Stimulated activated CD8-positive, alpha-beta memory T cell treated with anti-CD3 and anti-CD28 coated beads, Interleukin-4, amount 100 ng/mL, for 24 hours (primary cell): ENCODE results near the gene LINGO1.

Experiments
- DNase-seq: peaks from one replicate; pipeline ENCODE4 v3.0.0-alpha.2; 2020; ENCODE audit warnings: low read depth

The LINGO1 gene

DNA sequence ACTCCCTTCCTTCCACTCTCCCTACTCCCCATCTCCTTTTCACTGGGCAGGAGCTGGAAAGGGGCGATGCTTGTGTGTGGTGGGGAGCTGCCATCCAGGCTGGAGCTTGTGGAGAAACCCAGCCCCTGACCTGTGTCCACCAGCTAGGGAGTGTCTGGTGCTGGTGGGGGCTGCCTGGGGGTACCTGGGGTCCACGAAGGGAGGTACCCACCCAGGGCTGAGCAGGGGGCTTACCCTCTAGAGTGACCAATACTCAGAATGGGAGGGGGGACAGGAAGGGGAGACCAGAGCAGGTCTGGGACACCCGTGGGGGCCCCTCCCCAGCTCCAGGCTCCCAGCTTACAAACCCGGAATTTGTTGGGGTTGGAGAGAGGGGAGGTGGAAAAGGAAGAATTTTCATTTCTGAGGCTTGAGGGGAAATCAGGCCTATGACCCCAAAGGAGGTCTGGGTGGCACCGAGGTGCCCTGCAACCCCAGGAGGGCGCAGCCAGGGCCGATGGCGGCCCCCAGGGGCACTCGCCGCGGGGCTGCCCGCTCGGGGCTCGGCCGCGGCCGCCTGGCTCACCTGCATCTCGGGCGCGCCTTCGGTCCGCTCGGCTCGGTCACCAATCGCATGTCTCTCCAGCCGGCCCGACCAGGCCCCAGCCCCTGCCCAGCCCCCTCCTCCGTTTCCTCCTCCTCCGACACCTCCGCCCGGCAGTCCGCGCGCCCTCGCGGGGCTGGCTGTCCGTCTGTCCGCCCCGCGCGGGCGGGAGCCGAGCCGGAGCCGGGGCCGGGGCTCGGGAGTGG is 773 bp downstream of the LINGO1 start:
- DNase-seq, result no peak

DNA sequence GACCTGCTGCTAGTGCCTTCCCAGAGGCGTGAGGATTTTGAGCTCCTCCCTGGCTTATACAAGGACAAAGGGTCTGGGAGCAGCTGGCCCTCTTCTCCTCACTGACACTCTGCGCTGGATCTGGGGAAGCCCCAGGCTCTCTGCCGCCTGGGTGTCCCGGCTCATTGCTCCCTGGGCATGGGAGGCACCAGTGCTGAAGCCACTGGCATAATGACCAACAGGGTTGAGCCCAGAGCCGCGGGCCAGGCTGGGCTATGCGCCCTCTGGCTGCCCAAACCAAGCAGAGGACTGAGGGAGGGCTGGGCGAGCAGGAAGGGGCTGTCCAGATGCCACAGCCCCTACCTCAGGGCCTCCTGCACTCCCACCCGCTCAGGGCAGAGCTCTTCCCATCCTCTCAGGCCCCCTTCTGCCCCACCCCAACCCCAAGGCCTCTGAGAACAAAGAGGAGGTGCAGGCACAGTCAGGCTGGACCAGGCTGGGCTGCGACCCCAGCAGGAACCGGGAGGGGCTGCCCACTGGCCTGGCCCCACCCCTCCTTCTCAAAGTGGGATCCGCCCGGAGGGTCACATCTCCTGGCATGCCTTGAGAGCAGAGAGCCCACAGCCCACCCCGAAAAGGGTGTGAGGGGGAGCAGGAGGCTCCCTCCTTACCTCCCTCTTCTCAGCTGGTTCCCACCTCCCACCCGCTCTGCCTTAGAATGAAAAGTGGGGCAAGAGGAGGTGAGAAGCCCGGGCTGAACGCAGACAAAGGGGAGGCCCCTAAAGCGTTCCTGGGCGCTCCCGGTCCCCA is 1.6 kb downstream of the LINGO1 start:
- no peak for DNase-seq

DNA sequence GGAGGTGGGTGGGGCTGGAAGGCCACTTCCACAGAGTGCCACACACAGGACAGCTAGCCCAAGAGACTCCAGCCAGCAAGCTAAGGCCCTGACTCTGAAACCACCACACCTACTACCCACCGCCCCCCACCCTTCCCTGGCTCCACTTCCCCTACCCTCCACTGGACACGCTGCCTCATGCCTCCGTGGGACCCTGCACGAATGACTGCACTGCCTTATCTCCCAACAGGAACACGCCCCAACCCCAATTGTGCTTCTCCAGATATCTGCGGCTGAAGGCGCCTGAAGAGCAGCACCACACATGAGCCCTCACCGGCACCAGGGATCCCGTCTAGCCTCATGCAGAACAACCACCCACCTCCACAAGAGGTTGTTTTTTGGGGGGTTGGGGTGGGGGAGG is 2.7 kb downstream of the LINGO1 start:
- DNase-seq, result no peak

DNA sequence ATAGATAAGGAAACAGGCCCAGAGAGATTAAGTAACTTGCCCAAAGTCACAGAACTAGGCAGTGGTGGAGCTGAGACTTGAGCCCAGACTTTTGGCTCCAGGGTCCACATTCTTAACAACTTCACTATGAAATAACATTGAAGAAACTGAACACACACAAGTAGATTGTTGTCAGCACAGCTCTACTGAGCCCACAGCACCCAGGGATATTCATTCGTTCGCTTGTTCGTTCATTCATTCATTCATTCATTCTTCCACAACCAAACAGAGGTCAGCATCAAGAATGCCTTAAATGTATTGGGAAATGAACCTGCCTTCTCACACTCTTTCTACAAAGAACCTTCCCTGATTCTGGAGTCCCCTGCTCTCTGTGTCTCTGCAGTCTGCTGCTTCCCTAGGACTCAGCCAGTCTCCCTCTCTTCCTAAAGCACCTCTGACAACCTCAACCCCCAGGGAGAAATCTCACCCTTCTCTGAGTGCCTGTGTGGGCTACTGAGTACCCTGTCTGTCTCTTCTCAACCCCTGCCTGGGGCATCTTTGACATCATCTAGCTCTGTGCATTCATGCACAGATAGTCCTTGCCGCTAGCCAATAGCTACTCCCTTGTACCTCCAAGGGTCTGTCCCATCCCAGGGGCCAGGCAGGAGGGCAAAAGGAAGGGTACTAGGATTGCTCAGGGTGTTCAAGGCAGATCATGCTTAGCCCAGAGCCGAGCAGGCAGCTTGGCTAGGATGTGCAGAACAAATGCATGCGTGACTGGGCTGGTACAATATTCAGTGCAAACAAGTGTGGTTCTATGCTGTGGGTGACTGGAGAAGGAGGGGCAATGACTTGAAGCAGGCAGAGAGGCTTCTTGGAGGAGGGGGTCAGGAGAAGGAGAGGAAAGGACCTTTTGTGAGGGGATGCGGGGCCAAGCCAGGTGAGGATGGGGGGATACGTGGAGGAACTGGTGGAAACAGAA is 3.4 kb downstream of the LINGO1 start:
- no peak for DNase-seq

DNA sequence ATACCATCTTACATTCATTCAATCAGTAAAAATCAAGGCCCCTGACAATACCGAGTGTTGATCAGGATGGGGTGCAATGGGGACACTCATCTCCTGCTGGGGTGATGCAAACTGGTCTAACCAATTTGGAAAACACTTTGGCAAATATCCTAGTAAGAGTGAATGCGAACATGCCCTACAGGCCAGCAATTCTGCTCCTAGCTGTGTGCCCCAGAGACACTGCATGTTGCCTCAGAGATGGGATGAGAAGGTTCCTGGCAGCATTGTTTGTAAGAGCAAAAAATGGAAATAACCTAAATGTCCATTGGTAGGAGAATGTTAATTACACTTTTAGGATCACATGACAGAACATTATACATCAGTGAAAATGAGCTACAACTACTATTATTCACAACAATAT is 4.7 kb downstream of the LINGO1 start:
- no peak for DNase-seq

DNA sequence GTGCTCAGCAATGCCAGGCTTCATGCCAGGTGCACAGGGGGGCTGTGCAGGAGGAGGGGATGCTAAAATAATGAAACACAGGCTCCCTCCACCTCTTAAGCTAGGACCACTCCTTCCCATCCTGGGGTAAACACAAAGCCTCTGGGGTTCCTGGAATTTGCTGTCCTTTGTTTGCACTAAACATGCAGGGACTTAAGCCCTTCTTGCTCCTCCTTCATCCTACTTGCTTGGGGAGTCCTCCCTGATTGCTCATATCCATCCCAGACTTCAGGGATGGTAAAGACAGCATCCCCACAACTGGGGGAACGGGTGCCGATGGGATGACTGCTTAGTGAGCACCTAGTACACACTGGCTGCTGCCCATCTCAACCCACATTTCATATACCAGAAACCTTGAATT is 5.1 kb downstream of the LINGO1 start:
- no peak for DNase-seq

DNA sequence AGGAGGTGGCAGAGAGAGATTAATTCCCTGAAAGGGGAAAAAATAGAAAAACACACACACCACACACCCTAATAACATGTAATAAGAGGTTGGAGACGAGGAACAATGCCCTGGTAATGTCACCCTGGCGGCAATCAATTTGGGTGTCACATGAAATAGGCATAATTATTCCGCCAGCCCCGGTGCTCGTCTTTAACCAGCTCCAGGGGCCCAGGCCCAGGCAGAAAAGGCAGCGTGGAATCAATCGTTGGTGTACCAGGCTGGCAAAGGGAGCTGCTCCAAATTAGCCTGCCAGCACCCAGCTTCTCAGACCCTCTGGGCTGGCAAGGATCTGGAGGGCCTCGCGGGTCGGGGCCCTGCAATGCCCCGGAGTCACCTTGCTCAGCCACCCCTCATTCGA is 5.6 kb downstream of the LINGO1 start:
- DNase-seq, result no peak

DNA sequence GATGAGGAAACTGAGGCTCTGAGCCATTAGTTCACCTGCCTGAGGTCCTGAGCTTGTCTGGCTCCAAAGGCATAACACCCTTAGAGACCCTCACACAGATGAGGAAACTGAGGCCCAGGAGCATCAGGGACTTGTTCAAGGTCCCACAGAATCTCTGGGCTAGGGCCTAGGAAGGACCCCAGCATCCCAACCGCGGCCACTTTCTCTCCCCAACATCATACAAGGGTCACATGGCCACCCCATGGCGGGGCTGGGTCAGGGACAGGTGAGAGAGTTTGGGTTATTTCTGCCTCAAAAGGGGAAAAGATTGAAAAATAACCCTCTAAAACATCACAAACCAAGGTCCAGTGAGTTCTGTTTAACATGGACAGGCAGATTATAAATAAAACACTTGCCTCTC is 6.7 kb downstream of the LINGO1 start:
- DNase-seq, result no peak

DNA sequence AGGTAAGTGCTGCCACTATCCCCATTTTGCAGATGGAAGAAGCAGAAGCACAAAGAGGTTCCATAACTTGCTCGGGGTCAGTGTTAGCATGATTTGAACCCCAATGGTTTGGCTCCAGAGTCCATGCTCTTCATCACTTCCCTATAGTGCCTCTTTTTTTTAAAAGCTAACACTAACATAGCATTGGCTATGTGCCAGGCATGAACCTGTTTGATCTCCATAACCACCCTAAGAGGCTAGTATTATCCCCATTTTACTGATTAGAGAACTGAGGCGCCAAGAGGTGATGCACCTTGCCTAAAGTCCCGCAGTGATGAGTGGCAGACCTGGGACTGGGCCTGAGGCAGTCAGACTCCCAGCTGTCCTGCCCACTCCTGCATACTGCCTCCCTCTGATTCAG is 7.3 kb downstream of the LINGO1 start:
- DNase-seq, result no peak

DNA sequence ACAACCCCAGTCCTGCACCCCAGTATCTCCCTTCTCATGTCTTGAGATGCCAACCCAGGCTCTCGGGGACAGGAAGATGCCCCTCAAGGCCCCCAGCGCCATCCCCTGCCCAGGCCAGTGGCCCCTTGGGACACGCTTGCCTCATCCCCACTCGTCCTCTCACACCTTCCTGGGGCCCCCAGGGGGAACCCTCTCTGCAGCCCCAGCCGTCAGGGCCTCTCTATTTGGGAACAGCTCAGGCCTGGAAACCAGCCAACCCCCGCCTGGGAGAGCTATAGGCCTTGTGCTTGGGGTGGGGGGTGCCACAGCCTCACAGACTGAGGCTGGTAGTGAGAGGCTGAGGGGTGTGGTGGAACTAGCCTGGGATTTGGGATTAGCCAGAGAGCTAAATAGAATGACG is 7.8 kb downstream of the LINGO1 start:
- DNase-seq, result no peak

DNA sequence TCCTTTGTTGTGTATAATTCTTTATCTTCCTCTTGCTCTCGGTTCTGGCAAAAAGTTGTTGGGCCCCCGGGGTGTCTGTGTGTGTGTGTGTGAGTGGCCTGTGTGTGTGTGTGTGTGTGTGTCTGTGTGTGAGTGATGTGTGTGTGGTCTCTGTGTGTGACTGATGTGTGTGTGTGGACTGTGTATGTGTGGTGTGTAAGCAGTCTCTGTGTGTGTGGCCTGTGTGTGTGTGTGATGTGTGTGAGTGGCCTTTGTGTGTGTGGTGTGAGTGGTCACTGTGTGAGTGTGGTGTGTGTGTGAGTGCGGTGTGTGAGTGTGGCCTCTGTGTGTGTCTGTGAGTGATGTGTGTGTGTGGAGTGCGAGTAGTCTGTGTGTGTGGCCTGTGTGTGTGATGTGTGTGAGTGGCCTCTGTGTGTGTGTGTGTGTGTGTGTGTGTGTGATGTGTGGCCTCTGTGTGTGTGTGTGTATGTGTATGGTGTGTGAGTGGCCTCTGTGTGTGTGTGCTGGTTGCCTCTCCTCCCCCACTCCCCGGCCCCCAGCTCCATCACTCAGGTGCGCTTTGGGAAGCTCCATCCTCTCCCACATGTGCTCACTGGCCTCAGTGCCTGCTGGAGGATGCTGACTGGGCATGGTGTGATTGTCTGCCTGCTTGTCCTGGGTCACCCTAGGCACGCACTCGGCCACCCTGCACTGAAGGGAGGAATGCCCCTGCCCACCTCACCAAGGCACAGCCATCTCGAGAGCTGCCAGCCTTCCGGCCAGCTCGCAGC is 8.8 kb downstream of the LINGO1 start:
- no peak for DNase-seq

DNA sequence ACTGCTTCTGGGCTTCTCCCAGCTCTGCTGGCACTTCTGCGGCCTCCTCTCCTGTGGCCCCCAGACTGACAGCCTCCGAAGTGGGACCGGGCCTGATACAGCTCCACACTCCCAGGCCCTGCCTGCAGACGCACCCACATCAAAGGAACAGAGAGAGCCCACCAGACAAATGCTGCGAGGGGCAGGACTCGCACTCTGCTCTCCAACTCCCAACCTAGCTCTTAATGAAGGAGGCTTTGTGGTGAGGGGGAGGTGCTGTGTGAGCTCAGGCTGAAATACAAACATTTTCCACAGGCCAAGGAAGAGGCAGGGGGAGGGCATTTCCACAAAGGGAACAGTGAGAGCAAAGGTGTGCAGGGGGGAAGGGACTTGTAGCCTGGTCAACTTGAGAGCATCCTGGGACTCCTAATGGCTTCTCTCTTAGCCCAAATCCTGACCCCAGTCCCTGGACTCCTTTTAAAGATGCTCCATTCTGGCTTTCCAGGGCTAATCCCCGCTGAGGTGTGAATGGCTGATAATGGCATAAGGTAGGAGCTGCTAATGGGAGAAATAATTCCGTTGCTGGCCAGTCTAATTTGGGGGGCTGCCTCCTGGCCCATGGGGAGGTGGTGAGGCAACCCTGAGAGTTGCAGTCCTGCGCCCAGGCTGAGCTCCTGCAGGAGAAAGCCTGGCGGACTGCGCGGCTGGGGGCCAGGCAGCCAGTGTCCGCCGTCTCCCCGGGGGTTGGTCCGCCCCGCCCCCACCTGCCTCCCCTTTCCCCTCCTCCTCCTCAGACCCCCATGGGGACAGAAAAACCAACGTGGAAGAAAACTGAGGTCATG is 9.6 kb downstream of the LINGO1 start:
- no peak for DNase-seq

DNA sequence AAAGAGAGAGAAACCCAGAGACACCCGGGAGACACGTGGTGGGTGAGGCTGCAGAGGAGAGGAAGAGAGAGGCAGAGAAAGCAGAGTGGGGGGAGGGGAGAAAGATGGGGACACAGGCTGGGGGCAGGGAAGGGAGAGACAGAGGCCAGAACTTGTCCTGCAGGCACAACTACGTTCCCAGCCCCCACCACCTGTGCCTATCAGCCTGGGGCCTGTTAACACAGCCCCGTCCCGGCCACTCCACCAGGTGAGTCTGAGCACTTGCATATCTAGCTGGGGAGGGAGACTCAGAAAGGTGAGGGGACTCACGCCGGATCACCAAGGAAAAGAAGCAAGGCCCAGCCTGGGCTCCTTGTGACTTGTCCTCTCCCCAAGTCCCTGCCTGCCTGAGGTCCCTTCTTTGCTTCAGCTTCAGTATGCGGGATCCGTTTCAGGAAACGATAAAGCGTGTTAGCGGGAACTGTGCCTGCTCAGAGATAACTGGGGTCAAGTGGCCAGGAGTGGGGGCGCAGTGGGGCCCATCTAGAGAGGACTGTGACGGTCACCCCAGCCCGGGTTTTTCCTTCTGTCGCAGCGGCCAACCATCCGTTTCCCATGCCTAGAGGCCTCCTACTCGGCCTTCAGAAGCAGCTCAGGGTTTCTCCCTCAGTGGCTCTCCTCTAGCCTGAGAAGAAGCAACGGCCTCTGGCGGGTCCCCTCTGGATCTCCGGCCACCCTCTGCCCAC is 10.3 kb downstream of the LINGO1 start:
- no peak for DNase-seq

DNA sequence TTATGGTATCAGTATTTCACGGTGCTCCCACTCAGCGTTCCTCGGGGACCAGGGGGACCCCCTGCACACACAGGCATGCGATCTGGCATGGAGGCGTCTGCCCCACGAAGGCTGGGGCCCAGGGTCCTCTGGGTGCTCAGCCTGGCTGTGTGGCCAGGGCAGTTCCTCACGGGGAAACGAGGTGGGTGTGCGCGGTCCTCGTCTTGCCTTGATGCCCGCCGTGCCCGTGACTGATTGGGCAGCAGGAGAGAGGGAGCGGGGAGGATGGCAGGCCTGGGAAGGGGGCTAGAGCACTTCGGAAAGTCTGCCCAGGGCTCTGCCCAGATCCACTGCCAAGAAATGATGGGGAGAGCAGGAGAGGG is 10.9 kb downstream of the LINGO1 start:
- DNase-seq, result no peak

DNA sequence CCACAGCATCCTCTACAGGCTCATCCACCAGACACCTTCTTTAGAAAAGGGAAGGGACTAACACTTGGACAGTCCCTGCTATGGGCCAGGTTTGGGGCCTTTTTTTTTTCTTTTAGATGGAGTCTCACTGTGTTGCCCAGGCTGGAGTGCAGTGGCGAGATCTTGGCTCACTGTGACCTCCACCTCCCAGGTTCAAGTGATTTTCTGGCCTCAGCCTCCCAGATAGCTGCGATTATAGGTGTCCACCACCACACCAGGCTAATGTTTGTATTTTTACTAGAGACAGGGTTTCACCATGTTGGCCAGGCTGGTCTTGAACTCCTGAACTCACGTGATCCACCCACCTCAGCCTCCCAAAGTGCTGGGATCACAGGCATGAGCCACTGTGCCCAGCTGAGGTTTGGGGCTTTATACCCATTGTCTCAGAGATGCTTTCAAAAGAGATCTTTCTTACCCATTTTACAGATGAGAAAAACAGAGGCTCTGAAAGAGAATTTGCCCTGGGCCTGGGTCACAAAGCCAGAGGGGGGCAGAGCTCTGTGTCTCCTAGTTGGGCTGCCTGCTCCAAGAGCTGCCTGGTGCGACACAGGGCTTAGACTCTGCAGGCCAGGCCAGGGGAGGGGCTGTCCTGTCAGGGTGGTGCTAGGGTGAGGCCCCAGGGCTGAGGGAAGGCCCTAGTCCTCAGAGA is 11.6 kb downstream of the LINGO1 start:
- DNase-seq, result no peak

DNA sequence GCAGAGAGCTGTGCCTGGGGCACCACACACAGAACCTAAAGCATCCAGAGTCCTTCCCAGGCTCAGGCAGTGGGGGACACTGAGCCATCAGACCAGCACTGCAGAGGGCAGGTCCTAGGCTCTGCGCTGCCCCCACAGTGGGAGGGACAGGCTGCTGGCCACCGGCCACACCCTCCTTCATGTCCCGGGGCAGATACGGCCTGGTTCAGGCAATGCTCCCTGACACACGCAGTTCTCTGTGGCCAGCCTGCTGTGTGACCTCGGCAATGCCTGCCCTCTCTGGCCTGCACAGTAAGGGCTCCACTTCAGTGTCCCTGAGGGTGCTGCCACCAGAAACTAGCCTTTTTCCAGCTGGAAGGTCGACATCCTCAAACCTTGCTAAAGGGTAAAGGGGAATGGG is 12.4 kb downstream of the LINGO1 start:
- no peak for DNase-seq

DNA sequence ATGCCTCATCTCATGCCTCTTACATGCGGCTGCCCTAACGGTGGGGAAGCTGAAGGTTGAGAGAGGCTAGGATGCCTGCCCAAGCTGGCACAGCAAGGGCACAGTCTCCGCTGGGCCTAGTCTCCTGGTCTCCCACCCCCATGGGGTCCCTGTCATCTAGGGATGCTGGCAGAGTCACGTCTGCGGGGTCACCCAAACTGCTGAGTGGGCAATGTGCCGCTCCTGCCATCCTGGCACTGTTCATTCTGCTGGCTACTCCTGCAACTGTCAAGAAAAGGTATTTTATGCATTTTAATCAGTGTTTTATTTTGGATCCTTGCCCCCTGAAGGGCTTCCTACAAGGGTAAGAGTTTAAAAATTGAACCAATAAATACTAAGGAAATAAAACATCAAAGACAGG is 12.8 kb downstream of the LINGO1 start:
- no peak for DNase-seq

DNA sequence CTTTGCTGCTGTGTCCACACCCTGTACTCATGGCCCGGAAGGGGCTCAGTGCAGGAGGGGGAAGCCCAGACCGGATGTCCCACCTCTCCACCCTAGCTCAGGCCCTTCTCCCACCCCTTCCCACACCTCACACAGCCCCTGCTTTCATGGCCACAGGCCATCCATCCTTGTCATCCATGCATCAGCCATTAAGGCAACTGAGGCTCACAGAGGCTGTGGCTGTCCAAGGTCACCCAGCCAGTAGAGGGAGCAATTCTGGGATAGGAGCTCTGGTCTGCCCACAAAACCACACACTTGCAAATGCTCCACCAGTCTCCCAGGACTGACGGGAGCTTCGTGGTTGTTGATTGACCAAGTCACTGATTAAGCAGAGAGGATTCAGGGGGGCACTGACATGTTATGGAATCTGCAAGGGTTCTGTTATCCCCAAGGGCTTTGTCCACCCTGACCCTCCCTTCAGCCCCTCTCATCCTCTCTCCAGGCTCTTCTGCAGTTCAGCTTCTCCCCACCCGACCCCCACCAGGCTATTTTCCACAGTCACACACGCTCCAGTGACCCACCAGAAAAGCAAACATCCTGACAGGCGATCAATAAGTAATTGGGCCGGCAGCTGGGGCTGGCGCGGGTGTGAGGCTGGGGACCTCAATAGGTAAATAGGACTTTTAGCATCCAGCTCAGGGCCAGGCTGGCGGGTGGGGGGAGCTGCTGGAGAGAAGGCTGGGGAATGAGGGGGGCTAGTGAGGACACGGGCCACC is 15.1 kb downstream of the LINGO1 start:
- DNase-seq, result no peak

DNA sequence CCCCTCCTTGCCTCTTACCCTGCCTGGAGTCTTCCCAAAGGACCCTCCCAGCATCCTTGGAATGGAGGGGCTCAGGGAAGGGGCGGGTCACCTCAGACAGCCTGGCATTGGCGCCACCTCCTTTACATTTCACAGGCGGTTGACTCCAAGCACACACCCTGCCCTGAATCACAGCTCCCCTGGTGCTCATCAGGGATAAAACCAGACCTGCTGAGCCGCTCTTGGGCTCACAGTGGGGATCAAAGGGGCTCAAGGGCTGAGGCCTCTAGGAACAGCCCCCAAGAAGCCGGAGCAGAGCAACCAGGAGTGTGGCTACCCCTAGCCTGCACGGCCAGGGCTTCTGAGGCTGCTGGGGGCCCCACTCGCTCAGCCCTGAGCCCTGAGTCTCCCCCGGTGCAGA is 16.6 kb downstream of the LINGO1 start:
- no peak for DNase-seq
